GM21367 (cell line): Measurements from ENCODE around the gene PPAT.
"Not testable (repeated sequence)": the region's sequence is repeated elsewhere in the genome, so short reads cannot be mapped to it uniquely, and the experiment has no call there.

Source experiments
- ATAC-seq: cut with Tn5 transposase; IDR thresholded peaks from one replicate; pipeline ENCODE4 v1.9.1; 2021; ENCODE audit not compliant: unreplicated experiment

PPAT gene

GRCh38 chr4:56435140-56435926 lies at the start of gene PPAT:
Gene PPAT, minus strand, starts transcription at chr4:56435615. Its CDS starts 138 bp downstream, at chr4:56435477.
- ATAC-seq: peak; percentile 69

- no peak for ATAC-seq
These were observed 45.3 kb upstream of the PPAT start for GRCh38 chr4:56480691-56481090.

- ATAC-seq: no peak
These were observed 41.8 kb upstream of the PPAT start for GRCh38 chr4:56477192-56477702.

- ATAC-seq: peak; percentile 79
These were observed 40.5 kb upstream of the PPAT start for GRCh38 chr4:56475917-56476316.

- no peak for ATAC-seq
These were observed 34.2 kb upstream of the PPAT start for GRCh38 chr4:56469489-56470210.

GRCh38 chr4:56468097-56468422 lies 32.6 kb upstream of the PPAT start:
- peak; percentile 54 for ATAC-seq

- ATAC-seq: peak; percentile 78
These were observed 32.1 kb upstream of the PPAT start, which contains the start of gene SRP72 for GRCh38 chr4:56467284-56468096. Gene SRP72, plus strand, starts transcription at chr4:56467617. Its CDS starts 19 bp downstream, at chr4:56467636.

- ATAC-seq: no peak
These were observed 31.5 kb upstream of the PPAT start for GRCh38 chr4:56466910-56467283.

- ATAC-seq: not testable (repeated sequence)
These were observed 30.9 kb upstream of the PPAT start for GRCh38 chr4:56466296-56466761.

GRCh38 chr4:56465599-56466295 lies 30.3 kb upstream of the PPAT start:
- no peak for ATAC-seq

GRCh38 chr4:56464581-56464980 lies 29.2 kb upstream of the PPAT start:
- ATAC-seq: no peak

GRCh38 chr4:56463711-56464110 lies 28.3 kb upstream of the PPAT start:
- ATAC-seq: no peak

GRCh38 chr4:56462157-56462556 lies 26.7 kb upstream of the PPAT start:
- ATAC-seq: no peak

- ATAC-seq: no peak
These were observed 24.7 kb upstream of the PPAT start for GRCh38 chr4:56460085-56460484.

- no peak for ATAC-seq
These were observed 14.9 kb upstream of the PPAT start for GRCh38 chr4:56450342-56450741.

GRCh38 chr4:56449475-56449874 lies 14.1 kb upstream of the PPAT start:
- ATAC-seq: not testable (repeated sequence)

GRCh38 chr4:56448301-56448700 lies 12.9 kb upstream of the PPAT start:
- no peak for ATAC-seq

GRCh38 chr4:56445699-56446098 lies 10.3 kb upstream of the PPAT start:
- ATAC-seq: no peak

- no peak for ATAC-seq
These were observed 9.3 kb upstream of the PPAT start for GRCh38 chr4:56444719-56445118.

- no peak for ATAC-seq
These were observed 5.6 kb upstream of the PPAT start for GRCh38 chr4:56440983-56441382.

GRCh38 chr4:56438766-56439165 lies 3.4 kb upstream of the PPAT start:
- no peak for ATAC-seq
